ENCODE results near the gene MINK1.

Gene MINK1

DNA sequence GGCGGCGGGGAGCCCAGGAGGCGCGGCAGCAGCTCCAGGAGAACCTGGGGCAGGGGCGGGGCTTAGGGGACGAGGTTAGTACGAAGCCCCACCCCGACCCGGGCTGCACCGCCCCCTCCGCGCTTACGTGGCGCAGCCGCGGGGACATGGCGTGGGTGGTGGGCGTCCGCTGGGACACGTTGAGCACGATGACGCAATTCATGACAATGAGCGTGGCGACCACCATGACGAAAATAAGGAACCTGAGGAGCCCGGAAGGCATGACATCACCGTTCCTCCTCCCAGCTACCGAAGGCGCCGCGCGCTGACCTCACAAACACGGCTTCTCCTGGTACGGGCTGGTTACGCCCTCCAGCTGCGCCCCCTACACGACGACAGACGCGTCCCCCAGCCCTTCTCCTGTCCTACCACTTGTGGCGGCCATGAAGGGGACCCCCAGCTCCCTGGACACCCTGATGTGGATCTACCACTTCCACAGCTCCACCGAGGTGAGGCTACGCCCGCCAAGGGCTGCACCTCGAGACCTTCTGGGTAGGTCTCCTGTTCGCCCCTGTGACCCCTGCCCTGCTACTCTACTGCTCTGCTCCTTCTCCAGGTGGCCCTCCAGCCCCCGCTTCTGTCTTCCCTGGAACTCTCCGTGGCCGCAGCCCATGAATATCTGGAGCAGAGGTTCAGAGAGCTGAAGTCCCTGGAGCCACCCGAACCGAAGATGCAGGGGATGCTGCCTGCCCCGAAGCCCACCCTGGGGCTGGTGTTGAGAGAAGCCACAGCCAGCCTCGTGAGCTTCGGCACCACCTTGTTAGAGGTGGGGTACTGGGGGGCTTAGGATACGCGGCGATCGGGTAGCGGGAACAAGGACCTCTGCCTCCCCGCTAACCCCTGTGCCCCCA, 66.4 kb downstream of the MINK1 start, which contains the start of gene C17orf107:
Gene C17orf107, plus strand, starts transcription at position 196 of the 890 bp plus-strand sequence. Its CDS starts 227 bp downstream, at position 423.
- TF ChIP-seq, protein P1, sequence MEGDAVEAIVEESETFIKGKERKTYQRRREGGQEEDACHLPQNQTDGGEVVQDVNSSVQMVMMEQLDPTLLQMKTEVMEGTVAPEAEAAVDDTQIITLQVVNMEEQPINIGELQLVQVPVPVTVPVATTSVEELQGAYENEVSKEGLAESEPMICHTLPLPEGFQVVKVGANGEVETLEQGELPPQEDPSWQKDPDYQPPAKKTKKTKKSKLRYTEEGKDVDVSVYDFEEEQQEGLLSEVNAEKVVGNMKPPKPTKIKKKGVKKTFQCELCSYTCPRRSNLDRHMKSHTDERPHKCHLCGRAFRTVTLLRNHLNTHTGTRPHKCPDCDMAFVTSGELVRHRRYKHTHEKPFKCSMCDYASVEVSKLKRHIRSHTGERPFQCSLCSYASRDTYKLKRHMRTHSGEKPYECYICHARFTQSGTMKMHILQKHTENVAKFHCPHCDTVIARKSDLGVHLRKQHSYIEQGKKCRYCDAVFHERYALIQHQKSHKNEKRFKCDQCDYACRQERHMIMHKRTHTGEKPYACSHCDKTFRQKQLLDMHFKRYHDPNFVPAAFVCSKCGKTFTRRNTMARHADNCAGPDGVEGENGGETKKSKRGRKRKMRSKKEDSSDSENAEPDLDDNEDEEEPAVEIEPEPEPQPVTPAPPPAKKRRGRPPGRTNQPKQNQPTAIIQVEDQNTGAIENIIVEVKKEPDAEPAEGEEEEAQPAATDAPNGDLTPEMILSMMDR (IDR thresholded peaks at IDR 0.05; ENCODE audit: insufficient read depth, low read length): no peak
- TF ChIP-seq, protein P2, sequence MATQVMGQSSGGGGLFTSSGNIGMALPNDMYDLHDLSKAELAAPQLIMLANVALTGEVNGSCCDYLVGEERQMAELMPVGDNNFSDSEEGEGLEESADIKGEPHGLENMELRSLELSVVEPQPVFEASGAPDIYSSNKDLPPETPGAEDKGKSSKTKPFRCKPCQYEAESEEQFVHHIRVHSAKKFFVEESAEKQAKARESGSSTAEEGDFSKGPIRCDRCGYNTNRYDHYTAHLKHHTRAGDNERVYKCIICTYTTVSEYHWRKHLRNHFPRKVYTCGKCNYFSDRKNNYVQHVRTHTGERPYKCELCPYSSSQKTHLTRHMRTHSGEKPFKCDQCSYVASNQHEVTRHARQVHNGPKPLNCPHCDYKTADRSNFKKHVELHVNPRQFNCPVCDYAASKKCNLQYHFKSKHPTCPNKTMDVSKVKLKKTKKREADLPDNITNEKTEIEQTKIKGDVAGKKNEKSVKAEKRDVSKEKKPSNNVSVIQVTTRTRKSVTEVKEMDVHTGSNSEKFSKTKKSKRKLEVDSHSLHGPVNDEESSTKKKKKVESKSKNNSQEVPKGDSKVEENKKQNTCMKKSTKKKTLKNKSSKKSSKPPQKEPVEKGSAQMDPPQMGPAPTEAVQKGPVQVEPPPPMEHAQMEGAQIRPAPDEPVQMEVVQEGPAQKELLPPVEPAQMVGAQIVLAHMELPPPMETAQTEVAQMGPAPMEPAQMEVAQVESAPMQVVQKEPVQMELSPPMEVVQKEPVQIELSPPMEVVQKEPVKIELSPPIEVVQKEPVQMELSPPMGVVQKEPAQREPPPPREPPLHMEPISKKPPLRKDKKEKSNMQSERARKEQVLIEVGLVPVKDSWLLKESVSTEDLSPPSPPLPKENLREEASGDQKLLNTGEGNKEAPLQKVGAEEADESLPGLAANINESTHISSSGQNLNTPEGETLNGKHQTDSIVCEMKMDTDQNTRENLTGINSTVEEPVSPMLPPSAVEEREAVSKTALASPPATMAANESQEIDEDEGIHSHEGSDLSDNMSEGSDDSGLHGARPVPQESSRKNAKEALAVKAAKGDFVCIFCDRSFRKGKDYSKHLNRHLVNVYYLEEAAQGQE (IDR thresholded peaks at IDR 0.05; ENCODE audit: insufficient replicate concordance, low read depth): no peak
- no peak for TF ChIP-seq SPI1 (IDR thresholded peaks at IDR 0.05; ENCODE audit: borderline replicate concordance, low read depth)
- no peak for TF ChIP-seq POLR2AphosphoS5 (IDR thresholded peaks at IDR 0.05; ENCODE audit: low read depth)
- no peak for TF ChIP-seq GABPA (IDR thresholded peaks at IDR 0.05; ENCODE audit: low read depth)
- Histone ChIP-seq H3K27me3 (ENCODE audit: insufficient read depth, poor library complexity, severe bottlenecking) (peaks cover 7% of the 10 kb centered on the region), H3K27ac (replicated peaks) (no peak within 1 kb of the TSS), H3K4me3 (replicated peaks; ENCODE audit: insufficient read depth, low read length) (peak within 1 kb of the TSS; percentile 48)
- peak; percentile 25 to 77 for DNase-seq (ENCODE audit: low read depth in 1 of 2, low spot score in 1 of 2)

DNA sequence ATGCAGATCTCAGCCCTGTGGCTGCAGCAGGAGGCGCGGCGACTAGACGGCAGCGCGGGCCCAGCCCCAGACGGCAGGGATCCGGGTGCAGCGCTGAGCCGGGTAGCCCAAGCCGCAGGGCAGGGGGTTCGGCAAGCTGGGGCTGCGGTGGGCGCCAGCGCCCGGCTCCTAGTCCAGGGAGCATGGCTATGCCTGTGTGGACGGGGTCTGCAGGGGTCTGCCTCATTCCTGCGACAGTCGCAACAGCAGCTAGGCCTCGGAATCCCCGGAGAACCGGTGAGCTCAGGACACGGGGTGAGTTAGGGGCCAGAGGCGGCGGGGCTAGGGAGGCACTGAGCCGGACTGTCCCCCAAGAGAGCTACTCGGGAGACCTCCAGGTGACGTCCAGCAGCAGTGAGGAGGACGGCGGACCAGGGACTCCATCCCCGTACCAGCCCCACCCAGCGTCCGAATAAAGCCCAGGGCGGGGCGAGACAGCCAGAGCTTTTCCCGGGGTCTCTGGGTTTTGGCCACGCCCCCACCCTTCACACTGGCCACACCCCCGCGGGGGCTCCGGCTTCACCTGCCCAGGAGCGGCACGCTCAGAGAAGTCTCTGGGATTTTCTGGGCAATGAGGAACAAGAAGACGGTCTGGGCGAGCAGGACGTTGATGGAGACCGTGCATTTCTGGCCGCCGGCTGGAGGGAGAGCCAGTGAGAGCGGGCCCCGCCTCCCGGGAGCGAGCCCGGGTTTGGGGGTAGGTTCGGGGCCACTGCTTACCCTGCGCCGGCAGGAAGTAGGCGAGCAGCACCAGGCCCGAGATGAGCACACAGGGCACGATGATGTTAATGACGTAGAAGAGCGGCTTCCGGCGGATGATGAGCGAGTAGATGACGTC, 67.3 kb downstream of the MINK1 start:
- H3K27ac ChIP-seq (replicated peaks): no peak overlapping the region
- H3K4me3 ChIP-seq (replicated peaks; ENCODE audit: insufficient read depth, low read length): no peak overlapping the region
- no peak for DNase-seq (ENCODE audit: low read depth in 1 of 2, low spot score in 1 of 2)
- H3K27me3 ChIP-seq (ENCODE audit: insufficient read depth, poor library complexity, severe bottlenecking): peaks cover 7% of the 10 kb centered on the region
- TF ChIP-seq GABPA (IDR thresholded peaks at IDR 0.05; ENCODE audit: low read depth): no peak
- TF ChIP-seq, protein P2 (IDR thresholded peaks at IDR 0.05; ENCODE audit: insufficient replicate concordance, low read depth): no peak
- TF ChIP-seq SPI1 (IDR thresholded peaks at IDR 0.05; ENCODE audit: borderline replicate concordance, low read depth): no peak
- TF ChIP-seq, protein P1 (IDR thresholded peaks at IDR 0.05; ENCODE audit: insufficient read depth, low read length): no peak
- TF ChIP-seq POLR2AphosphoS5 (IDR thresholded peaks at IDR 0.05; ENCODE audit: low read depth): no peak

DNA sequence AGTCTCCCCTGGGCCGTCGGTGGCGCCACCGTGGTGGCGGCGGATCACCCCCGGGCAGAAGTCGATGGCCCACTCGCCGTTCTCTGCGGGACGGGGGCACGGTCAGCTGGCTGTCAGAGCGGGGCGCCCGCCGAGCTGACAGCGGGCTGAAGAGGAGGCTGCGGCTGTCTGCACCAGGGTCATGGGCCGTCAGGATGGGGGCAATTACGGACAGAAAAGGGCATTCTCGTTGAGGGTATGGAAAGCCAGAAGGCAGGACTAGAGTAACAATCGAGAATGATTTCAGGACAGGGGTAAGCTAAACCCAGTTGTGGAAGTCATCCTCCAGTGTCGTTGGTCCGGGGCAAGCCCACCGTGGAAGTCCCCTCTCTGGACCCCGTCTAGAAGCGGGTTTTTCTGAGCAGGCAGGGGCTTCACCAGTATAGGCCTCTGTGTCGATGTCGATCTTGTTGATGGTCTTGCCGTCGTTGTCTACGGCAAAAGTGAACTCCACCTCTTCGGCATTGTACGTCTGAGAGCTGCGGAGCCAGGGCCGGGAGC, 68.0 kb downstream of the MINK1 start:
- DNase-seq (ENCODE audit: low read depth in 1 of 2, low spot score in 1 of 2): no peak
- H3K27me3 ChIP-seq (ENCODE audit: insufficient read depth, poor library complexity, severe bottlenecking): peaks cover 7% of the 10 kb centered on the region
- TF ChIP-seq, protein P2 (IDR thresholded peaks at IDR 0.05; ENCODE audit: insufficient replicate concordance, low read depth): no peak
- no peak for TF ChIP-seq SPI1 (IDR thresholded peaks at IDR 0.05; ENCODE audit: borderline replicate concordance, low read depth)
- TF ChIP-seq, protein P1 (IDR thresholded peaks at IDR 0.05; ENCODE audit: insufficient read depth, low read length): no peak
- no peak for TF ChIP-seq GABPA (IDR thresholded peaks at IDR 0.05; ENCODE audit: low read depth)
- no peak for TF ChIP-seq POLR2AphosphoS5 (IDR thresholded peaks at IDR 0.05; ENCODE audit: low read depth)
- no peak overlapping the region for H3K4me3 ChIP-seq (replicated peaks; ENCODE audit: insufficient read depth, low read length)
- no peak overlapping the region for H3K27ac ChIP-seq (replicated peaks)
